ENCODE measurements around the gene HS1BP3.

- TF ChIP-seq, protein P1, sequence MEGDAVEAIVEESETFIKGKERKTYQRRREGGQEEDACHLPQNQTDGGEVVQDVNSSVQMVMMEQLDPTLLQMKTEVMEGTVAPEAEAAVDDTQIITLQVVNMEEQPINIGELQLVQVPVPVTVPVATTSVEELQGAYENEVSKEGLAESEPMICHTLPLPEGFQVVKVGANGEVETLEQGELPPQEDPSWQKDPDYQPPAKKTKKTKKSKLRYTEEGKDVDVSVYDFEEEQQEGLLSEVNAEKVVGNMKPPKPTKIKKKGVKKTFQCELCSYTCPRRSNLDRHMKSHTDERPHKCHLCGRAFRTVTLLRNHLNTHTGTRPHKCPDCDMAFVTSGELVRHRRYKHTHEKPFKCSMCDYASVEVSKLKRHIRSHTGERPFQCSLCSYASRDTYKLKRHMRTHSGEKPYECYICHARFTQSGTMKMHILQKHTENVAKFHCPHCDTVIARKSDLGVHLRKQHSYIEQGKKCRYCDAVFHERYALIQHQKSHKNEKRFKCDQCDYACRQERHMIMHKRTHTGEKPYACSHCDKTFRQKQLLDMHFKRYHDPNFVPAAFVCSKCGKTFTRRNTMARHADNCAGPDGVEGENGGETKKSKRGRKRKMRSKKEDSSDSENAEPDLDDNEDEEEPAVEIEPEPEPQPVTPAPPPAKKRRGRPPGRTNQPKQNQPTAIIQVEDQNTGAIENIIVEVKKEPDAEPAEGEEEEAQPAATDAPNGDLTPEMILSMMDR (IDR thresholded peaks at IDR 0.05; ENCODE audit: insufficient read depth, low read length, poor library complexity, severe bottlenecking), result no peak
- TF ChIP-seq EZH2phosphoT487 (conservative IDR thresholded peaks at IDR 0.05; ENCODE audit: low read length), result no peak
Measured at GRCh38 chr2:20609995-20610357, 40.9 kb downstream of the HS1BP3 start.
